HL-60 (cell line): ENCODE measurements around the gene AHSA1.

Experiments
- DNase-seq, 2 experiments: peaks; one replicate each; pipeline ENCODE4 v3.0.0-alpha.2; 2010 to 2020; ENCODE audit warnings: low read depth in 1 of 2, low spot score in 1 of 2
- H3K27ac ChIP-seq: fragments of 250-450 bp; sonication (Bioruptor Pico); replicated peaks from 2 replicates; pipeline ENCODE4 v1.5.1; 2020; ENCODE audit warnings: mild to moderate bottlenecking, moderate library complexity
- H3K27me3 ChIP-seq: fragments of 250-450 bp; sonication (Bioruptor Pico); 2 replicates; pipeline ENCODE4 v1.5.1; 2021; ENCODE audit warnings: mild to moderate bottlenecking, moderate library complexity; ENCODE audit not compliant: insufficient read depth, poor library complexity, severe bottlenecking
- H3K4me3 ChIP-seq: replicated peaks from 2 replicates; pipeline ENCODE4 v1.5.1; 2011; ENCODE audit warnings: mild to moderate bottlenecking, control low read depth, low read length; ENCODE audit not compliant: insufficient read depth
- GABPA ChIP-seq: IDR thresholded peaks from 2 replicates; pipeline ENCODE4 v1.6.1; 2012; ENCODE audit warnings: low read depth
- POLR2AphosphoS5 ChIP-seq: IDR thresholded peaks from 2 replicates; pipeline ENCODE4 v1.6.1; 2012; ENCODE audit warnings: low read depth
- SPI1 ChIP-seq: IDR thresholded peaks from 2 replicates; pipeline ENCODE4 v1.6.1; 2012; ENCODE audit warnings: low read depth, mild to moderate bottlenecking, borderline replicate concordance
- TF ChIP-seq, protein P1 (sequence below): IDR thresholded peaks from one replicate; pipeline ENCODE4 v1.5.1; 2011; ENCODE audit warnings: low read length, control low read depth, inconsistent platforms; ENCODE audit not compliant: insufficient read depth
- TF ChIP-seq, protein P2 (sequence below): IDR thresholded peaks from 2 replicates; pipeline ENCODE4 v1.6.1; 2012; ENCODE audit warnings: low read depth; ENCODE audit not compliant: insufficient replicate concordance

AHSA1 gene

GRCh38 chr14:77488558-77488957, 30.7 kb downstream of the AHSA1 start:
- Histone ChIP-seq H3K27ac (no peak overlapping the region), H3K4me3 (no peak overlapping the region), H3K27me3 (no peaks in the 10 kb centered on the region)
- TF ChIP-seq SPI1 (no peak), POLR2AphosphoS5 (no peak), GABPA (no peak)
- TF ChIP-seq, protein P1, sequence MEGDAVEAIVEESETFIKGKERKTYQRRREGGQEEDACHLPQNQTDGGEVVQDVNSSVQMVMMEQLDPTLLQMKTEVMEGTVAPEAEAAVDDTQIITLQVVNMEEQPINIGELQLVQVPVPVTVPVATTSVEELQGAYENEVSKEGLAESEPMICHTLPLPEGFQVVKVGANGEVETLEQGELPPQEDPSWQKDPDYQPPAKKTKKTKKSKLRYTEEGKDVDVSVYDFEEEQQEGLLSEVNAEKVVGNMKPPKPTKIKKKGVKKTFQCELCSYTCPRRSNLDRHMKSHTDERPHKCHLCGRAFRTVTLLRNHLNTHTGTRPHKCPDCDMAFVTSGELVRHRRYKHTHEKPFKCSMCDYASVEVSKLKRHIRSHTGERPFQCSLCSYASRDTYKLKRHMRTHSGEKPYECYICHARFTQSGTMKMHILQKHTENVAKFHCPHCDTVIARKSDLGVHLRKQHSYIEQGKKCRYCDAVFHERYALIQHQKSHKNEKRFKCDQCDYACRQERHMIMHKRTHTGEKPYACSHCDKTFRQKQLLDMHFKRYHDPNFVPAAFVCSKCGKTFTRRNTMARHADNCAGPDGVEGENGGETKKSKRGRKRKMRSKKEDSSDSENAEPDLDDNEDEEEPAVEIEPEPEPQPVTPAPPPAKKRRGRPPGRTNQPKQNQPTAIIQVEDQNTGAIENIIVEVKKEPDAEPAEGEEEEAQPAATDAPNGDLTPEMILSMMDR: no peak
- TF ChIP-seq, protein P2, sequence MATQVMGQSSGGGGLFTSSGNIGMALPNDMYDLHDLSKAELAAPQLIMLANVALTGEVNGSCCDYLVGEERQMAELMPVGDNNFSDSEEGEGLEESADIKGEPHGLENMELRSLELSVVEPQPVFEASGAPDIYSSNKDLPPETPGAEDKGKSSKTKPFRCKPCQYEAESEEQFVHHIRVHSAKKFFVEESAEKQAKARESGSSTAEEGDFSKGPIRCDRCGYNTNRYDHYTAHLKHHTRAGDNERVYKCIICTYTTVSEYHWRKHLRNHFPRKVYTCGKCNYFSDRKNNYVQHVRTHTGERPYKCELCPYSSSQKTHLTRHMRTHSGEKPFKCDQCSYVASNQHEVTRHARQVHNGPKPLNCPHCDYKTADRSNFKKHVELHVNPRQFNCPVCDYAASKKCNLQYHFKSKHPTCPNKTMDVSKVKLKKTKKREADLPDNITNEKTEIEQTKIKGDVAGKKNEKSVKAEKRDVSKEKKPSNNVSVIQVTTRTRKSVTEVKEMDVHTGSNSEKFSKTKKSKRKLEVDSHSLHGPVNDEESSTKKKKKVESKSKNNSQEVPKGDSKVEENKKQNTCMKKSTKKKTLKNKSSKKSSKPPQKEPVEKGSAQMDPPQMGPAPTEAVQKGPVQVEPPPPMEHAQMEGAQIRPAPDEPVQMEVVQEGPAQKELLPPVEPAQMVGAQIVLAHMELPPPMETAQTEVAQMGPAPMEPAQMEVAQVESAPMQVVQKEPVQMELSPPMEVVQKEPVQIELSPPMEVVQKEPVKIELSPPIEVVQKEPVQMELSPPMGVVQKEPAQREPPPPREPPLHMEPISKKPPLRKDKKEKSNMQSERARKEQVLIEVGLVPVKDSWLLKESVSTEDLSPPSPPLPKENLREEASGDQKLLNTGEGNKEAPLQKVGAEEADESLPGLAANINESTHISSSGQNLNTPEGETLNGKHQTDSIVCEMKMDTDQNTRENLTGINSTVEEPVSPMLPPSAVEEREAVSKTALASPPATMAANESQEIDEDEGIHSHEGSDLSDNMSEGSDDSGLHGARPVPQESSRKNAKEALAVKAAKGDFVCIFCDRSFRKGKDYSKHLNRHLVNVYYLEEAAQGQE: no peak
- no peak for DNase-seq

DNA sequence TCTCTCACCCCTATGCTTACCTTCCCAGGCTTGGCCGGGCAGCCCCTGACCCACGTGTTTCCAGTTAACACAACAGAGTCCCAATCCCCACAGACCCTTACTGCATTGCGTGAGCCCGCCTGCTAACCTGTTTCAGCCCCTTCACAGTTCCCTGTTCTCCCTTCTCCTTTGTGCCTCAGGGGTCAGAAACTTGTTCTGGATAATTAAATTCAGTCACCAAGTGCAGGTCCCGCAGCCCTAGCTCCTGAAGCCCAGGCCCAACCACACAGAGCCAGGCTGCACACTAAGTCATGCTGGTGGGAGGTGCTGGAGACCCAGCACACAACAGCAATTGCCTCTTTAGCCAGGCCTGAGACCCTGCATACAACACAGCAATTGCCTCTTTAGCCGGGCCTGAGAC, 31.1 kb downstream of the AHSA1 start:
- H3K27me3 ChIP-seq: no peaks in the 10 kb centered on the region
- H3K27ac ChIP-seq: no peak overlapping the region
- no peak for DNase-seq
- no peak for TF ChIP-seq SPI1
- TF ChIP-seq, protein P1: no peak
- no peak for TF ChIP-seq POLR2AphosphoS5
- no peak for TF ChIP-seq GABPA
- TF ChIP-seq, protein P2: no peak
- H3K4me3 ChIP-seq: no peak overlapping the region

GRCh38 chr14:77490347-77490986, 32.6 kb downstream of the AHSA1 start:
- Histone ChIP-seq H3K27ac (no peak overlapping the region), H3K4me3 (no peak overlapping the region), H3K27me3 (no peaks in the 10 kb centered on the region)
- TF ChIP-seq GABPA: no peak
- no peak for DNase-seq

- no peak overlapping the region for H3K4me3 ChIP-seq
- no peak for DNase-seq
- H3K27me3 ChIP-seq: no peaks in the 10 kb centered on the region
- no peak overlapping the region for H3K27ac ChIP-seq
- TF ChIP-seq, protein P1: no peak
- TF ChIP-seq POLR2AphosphoS5 (no peak), GABPA (no peak), SPI1 (no peak)
- TF ChIP-seq, protein P2: no peak
Measured at GRCh38 chr14:77491056-77491455, 33.2 kb downstream of the AHSA1 start.
